Immature natural killer cell (primary cell): ENCODE results near the gene ADGRG1. TPM values are rescaled to one million over a fixed set of nuclear protein-coding genes. Genes with fewer than 3 reads are reported as not detected.
A peak's percentile ranks its signal among the peaks of the same experiment; 100 is the strongest.

Experiments
- DNase-seq, 3 donors: peaks; one replicate each; pipeline ENCODE4 v3.0.0; 2022; ENCODE audit warnings: mixed read lengths in 1 of 3
- H3K27ac Mint-ChIP-seq, 6 donors: one replicate each; pipeline ENCODE4 v1.8.0; 2020; ENCODE audit warnings: mixed read lengths in 6 of 6, mild to moderate bottlenecking in 5 of 6, inconsistent platforms in 4 of 6, moderate library complexity in 3 of 6
- H3K27me3 Mint-ChIP-seq, 3 donors: one replicate each; pipeline ENCODE4 v1.8.0; 2020 to 2021; ENCODE audit warnings: low read depth in 3 of 3, mild to moderate bottlenecking in 3 of 3, mixed read lengths in 3 of 3, moderate library complexity in 3 of 3, inconsistent platforms in 1 of 3
- H3K36me3 Mint-ChIP-seq, 3 donors: one replicate each; pipeline ENCODE4 v1.8.0; 2020; ENCODE audit warnings: mixed read lengths in 3 of 3, inconsistent platforms in 2 of 3, mild to moderate bottlenecking in 2 of 3
- H3K4me1 Mint-ChIP-seq, 2 donors: one replicate each; pipeline ENCODE4 v1.8.0; 2020; ENCODE audit warnings: inconsistent platforms in 2 of 2, mild to moderate bottlenecking in 2 of 2, mixed read lengths in 2 of 2, moderate library complexity in 1 of 2
- H3K4me3 Mint-ChIP-seq, 5 donors: one replicate each; pipeline ENCODE4 v1.8.0; 2020; ENCODE audit warnings: mild to moderate bottlenecking in 5 of 5, mixed read lengths in 5 of 5, inconsistent platforms in 3 of 5, moderate library complexity in 3 of 5
- H3K9me3 Mint-ChIP-seq, 6 donors: one replicate each; pipeline ENCODE4 v1.8.0; 2020; ENCODE audit warnings: mild to moderate bottlenecking in 6 of 6, mixed read lengths in 6 of 6, inconsistent platforms in 4 of 6, moderate library complexity in 3 of 6
- polyA plus RNA-seq, 3 donors: library from polyadenylated mRNA; unstranded; fragments of 300-500 nt; fragmentation: Illumina TruSeq; gene quantifications; one replicate each; pipeline ENCODE4 v1.2.3, GENCODE V29; 2021

ADGRG1 gene
- polyA plus RNA-seq, 3 donors from 2014 or later, result 218 to 784 (median 395) TPM

- no peak for DNase-seq
- no peaks in the 10 kb centered on the region for H3K36me3 Mint-ChIP-seq
- no peak overlapping the region for H3K4me3 Mint-ChIP-seq
- peaks cover 7 to 27% of the 10 kb centered on the region in 2 donors for H3K4me1 Mint-ChIP-seq
- peaks cover 0 to 8% (median 2%) of the 10 kb centered on the region in 3 donors for H3K27me3 Mint-ChIP-seq
- peak overlapping the region in 1 of 6 donors; percentile 35 for H3K27ac Mint-ChIP-seq
- H3K9me3 Mint-ChIP-seq, result no peaks in the 10 kb centered on the region
Measured at GRCh38 chr16:57637965-57638364, 9.5 kb downstream of the ADGRG1 start.

GRCh38 chr16:57638381-57638780 is 10.0 kb downstream of the ADGRG1 start:
- no peak for DNase-seq
- H3K4me3 Mint-ChIP-seq, result no peak overlapping the region
- no peaks in the 10 kb centered on the region for H3K9me3 Mint-ChIP-seq
- H3K27ac Mint-ChIP-seq, result no peak overlapping the region
- no peaks in the 10 kb centered on the region for H3K36me3 Mint-ChIP-seq
- peaks cover 0 to 8% (median 2%) of the 10 kb centered on the region in 3 donors for H3K27me3 Mint-ChIP-seq
- H3K4me1 Mint-ChIP-seq, result peaks cover 11 to 31% of the 10 kb centered on the region in 2 donors

GRCh38 chr16:57639172-57639887 is 10.9 kb downstream of the ADGRG1 start:
- DNase-seq, result no peak
- Mint-ChIP-seq H3K27ac (peak overlapping the region in 1 of 6 donors; percentile 36), H3K4me3 (no peak overlapping the region)

GRCh38 chr16:57640185-57640584 is 11.8 kb downstream of the ADGRG1 start:
- Mint-ChIP-seq H3K9me3 (no peaks in the 10 kb centered on the region), H3K27me3 (peaks cover 0 to 8% (median 2%) of the 10 kb centered on the region in 3 donors), H3K4me3 (no peak overlapping the region), H3K36me3 (no peaks in the 10 kb centered on the region), H3K27ac (peak overlapping the region; percentile 24 to 76 (median 40)), H3K4me1 (peaks cover 11 to 32% of the 10 kb centered on the region in 2 donors)
- DNase-seq, result no peak

More at GRCh38 chr16:57639172-57639887, 10.9 kb downstream of the ADGRG1 start:
- Mint-ChIP-seq H3K9me3 (no peaks in the 10 kb centered on the region), H3K36me3 (no peaks in the 10 kb centered on the region), H3K27me3 (peaks cover 0 to 8% (median 2%) of the 10 kb centered on the region in 3 donors), H3K4me1 (peaks cover 11 to 32% of the 10 kb centered on the region in 2 donors)

GRCh38 chr16:57640612-57641011 is 12.2 kb downstream of the ADGRG1 start:
- no peak for DNase-seq
- H3K4me1 Mint-ChIP-seq, result peaks cover 13 to 35% of the 10 kb centered on the region in 2 donors
- peak overlapping the region; percentile 6 to 76 (median 40) for H3K27ac Mint-ChIP-seq
- H3K9me3 Mint-ChIP-seq, result no peaks in the 10 kb centered on the region
- no peak overlapping the region for H3K4me3 Mint-ChIP-seq
- H3K36me3 Mint-ChIP-seq, result no peaks in the 10 kb centered on the region
- H3K27me3 Mint-ChIP-seq, result peaks cover 0 to 8% (median 2%) of the 10 kb centered on the region in 3 donors

GRCh38 chr16:57642160-57643135 is 14.0 kb downstream of the ADGRG1 start:
- Mint-ChIP-seq H3K36me3 (peaks cover 0 to 3% (median 3%) of the 10 kb centered on the region in 3 donors), H3K4me3 (no peak overlapping the region), H3K4me1 (peaks cover 27 to 46% of the 10 kb centered on the region in 2 donors), H3K27ac (peak overlapping the region in 4 of 6 donors; percentile 25 to 60 (median 56)), H3K9me3 (no peaks in the 10 kb centered on the region), H3K27me3 (peaks cover 3 to 13% (median 5%) of the 10 kb centered on the region in 3 donors)
- no peak for DNase-seq

- H3K4me1 Mint-ChIP-seq, result peaks cover 36 to 50% of the 10 kb centered on the region in 2 donors
- peak overlapping the region; percentile 10 to 60 (median 30) for H3K27ac Mint-ChIP-seq
- H3K36me3 Mint-ChIP-seq, result peaks cover 6 to 12% (median 10%) of the 10 kb centered on the region in 3 donors
- no peaks in the 10 kb centered on the region for H3K9me3 Mint-ChIP-seq
- peak overlapping the region in 1 of 5 donors; percentile 21 for H3K4me3 Mint-ChIP-seq
- no peak for DNase-seq
- H3K27me3 Mint-ChIP-seq, result peaks cover 3 to 18% (median 12%) of the 10 kb centered on the region in 3 donors
Measured at GRCh38 chr16:57643147-57643874, 14.9 kb downstream of the ADGRG1 start.

- no peak for DNase-seq
- Mint-ChIP-seq H3K4me3 (no peak overlapping the region), H3K27me3 (peaks cover 5 to 18% (median 17%) of the 10 kb centered on the region in 3 donors), H3K36me3 (peaks cover 10 to 16% (median 16%) of the 10 kb centered on the region in 3 donors), H3K4me1 (peaks cover 42 to 55% of the 10 kb centered on the region in 2 donors), H3K27ac (no peak overlapping the region), H3K9me3 (no peaks in the 10 kb centered on the region)
Measured at GRCh38 chr16:57643910-57644309, 15.5 kb downstream of the ADGRG1 start.

GRCh38 chr16:57644383-57645014 is 16.1 kb downstream of the ADGRG1 start:
- Mint-ChIP-seq H3K4me3 (no peak overlapping the region), H3K27ac (no peak overlapping the region), H3K4me1 (peaks cover 48 to 60% of the 10 kb centered on the region in 2 donors), H3K9me3 (no peaks in the 10 kb centered on the region), H3K36me3 (peaks cover 13 to 20% (median 16%) of the 10 kb centered on the region in 3 donors), H3K27me3 (peaks cover 5 to 20% (median 18%) of the 10 kb centered on the region in 3 donors)
- no peak for DNase-seq

- Mint-ChIP-seq H3K27me3 (peaks cover 2 to 20% (median 18%) of the 10 kb centered on the region in 3 donors), H3K36me3 (peaks cover 15 to 22% (median 18%) of the 10 kb centered on the region in 3 donors), H3K4me1 (peaks cover 53 to 61% of the 10 kb centered on the region in 2 donors), H3K4me3 (no peak overlapping the region), H3K9me3 (no peaks in the 10 kb centered on the region), H3K27ac (peak overlapping the region in 2 of 6 donors; percentile 97 to 98)
- no peak for DNase-seq
Measured at GRCh38 chr16:57645169-57645568, 16.7 kb downstream of the ADGRG1 start.

GRCh38 chr16:57645691-57646387 is 17.4 kb downstream of the ADGRG1 start:
- H3K36me3 Mint-ChIP-seq, result peaks cover 19 to 25% (median 21%) of the 10 kb centered on the region in 3 donors
- DNase-seq, result no peak
- peaks cover 52 to 61% of the 10 kb centered on the region in 2 donors for H3K4me1 Mint-ChIP-seq
- no peaks in the 10 kb centered on the region for H3K9me3 Mint-ChIP-seq
- peak overlapping the region; percentile 96 to 99 (median 98) for H3K27ac Mint-ChIP-seq
- H3K4me3 Mint-ChIP-seq, result peak overlapping the region; percentile 46 to 99 (median 90)
- peaks cover 2 to 20% (median 16%) of the 10 kb centered on the region in 3 donors for H3K27me3 Mint-ChIP-seq

- Mint-ChIP-seq H3K27ac (peak overlapping the region; percentile 96 to 99 (median 98)), H3K36me3 (peaks cover 24 to 31% (median 26%) of the 10 kb centered on the region in 3 donors), H3K27me3 (peaks cover 2 to 20% (median 16%) of the 10 kb centered on the region in 3 donors), H3K4me1 (peaks cover 59 to 68% of the 10 kb centered on the region in 2 donors), H3K9me3 (no peaks in the 10 kb centered on the region), H3K4me3 (peak overlapping the region; percentile 90 to 99 (median 98))
- peak; percentile 81 to 90 (median 87) for DNase-seq
Measured at GRCh38 chr16:57646388-57647039, 18.1 kb downstream of the ADGRG1 start.
